Fibroblast of lung (primary cell): Measurements from ENCODE around the gene CORIN.

ENCODE experiments used
- CTCF ChIP-seq, 2 donors: IDR thresholded peaks in 1 of 2; conservative IDR thresholded peaks in 1 of 2; 1 replicate in 1 of 2; 2 replicates in 1 of 2; pipeline ENCODE4 v1.5.1; 2011 to 2012; ENCODE audit warnings: low read length in 2 of 2, control low read depth in 1 of 2, inconsistent platforms in 1 of 2, low read depth in 1 of 2, mild to moderate bottlenecking in 1 of 2
- EZH2 ChIP-seq: IDR thresholded peaks from 2 replicates; pipeline ENCODE4 v1.5.1; 2012; ENCODE audit warnings: low read length, control low read depth, mild to moderate bottlenecking; ENCODE audit errors: missing control alignments

- TF ChIP-seq CTCF (conservative IDR thresholded peaks at IDR 0.05 in 1 of 2, IDR thresholded peaks at IDR 0.05 in 1 of 2; ENCODE audit: low read depth in 1 of 2, low read length in 2 of 2) = no peak
- no peak for TF ChIP-seq EZH2
Observed at GRCh38 chr4:47659342-47659741, 178.5 kb downstream of the CORIN start.
